ENCODE data around the gene GLT8D2. TPM values are rescaled to one million over a fixed set of nuclear protein-coding genes. Genes with fewer than 3 reads are reported as not detected.
"Not testable (repeated sequence)": the region's sequence is repeated elsewhere in the genome, so short reads cannot be mapped to it uniquely, and the experiment has no call there.

The GLT8D2 gene
- polyA plus RNA-seq, 3 donors: not detected

DNA sequence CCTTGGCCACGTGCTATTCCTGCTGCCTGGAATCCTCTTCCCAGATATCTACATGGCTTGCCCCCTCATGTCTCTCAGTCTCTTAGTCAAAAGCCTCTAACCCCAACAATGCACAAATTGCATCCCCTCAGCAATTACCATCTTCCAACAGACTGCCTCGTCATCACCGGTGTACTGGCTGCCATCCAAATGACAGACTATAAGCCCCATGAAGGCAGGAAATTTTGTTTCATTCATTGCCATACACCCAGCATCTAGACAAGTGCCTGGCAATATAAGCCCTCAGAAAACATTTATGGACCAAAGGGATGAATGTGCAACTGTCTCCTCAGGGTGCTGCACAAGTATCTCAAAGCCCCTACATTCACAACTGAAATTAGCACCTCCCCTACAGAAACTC lies 5.8 kb downstream of the GLT8D2 start:
- Histone ChIP-seq H2AFZ (ENCODE audit: insufficient read depth, low read depth, low read length, poor library complexity, severe bottlenecking) (no peak overlapping the region), H3K27me3 (ENCODE audit: control insufficient read depth in 2 of 2, insufficient read depth in 2 of 2, low read length in 2 of 2) (peaks cover 4 to 6% of the 10 kb centered on the region in 2 donors), H3K36me3 (replicated peaks in 1 of 2; ENCODE audit: control insufficient read depth in 1 of 2, insufficient read depth in 2 of 2, low read length in 2 of 2) (no peaks in the 10 kb centered on the region), H3K79me2 (ENCODE audit: insufficient read depth, low read length) (no peaks in the 10 kb centered on the region), H3K27ac (ENCODE audit: low read depth in 1 of 2, low read length in 2 of 2) (no peak overlapping the region), H4K20me1 (ENCODE audit: insufficient read depth, low read length) (no peaks in the 10 kb centered on the region), H3K9me3 (replicated peaks in 1 of 2; ENCODE audit: control insufficient read depth in 1 of 2, insufficient read depth in 1 of 2, low read length in 2 of 2) (no peaks in the 10 kb centered on the region), H3K4me3 (replicated peaks in 1 of 3; ENCODE audit: low read depth in 2 of 3, low read length in 3 of 3) (no peak overlapping the region), H3K4me2 (replicated peaks; ENCODE audit: extremely low read depth, low read length, poor library complexity, severe bottlenecking) (no peak overlapping the region), H3K9ac (ENCODE audit: insufficient read depth, low read length, poor library complexity, severe bottlenecking) (no peak overlapping the region), H3K4me1 (ENCODE audit: control insufficient read depth in 1 of 2, insufficient read depth in 2 of 2, low read length in 2 of 2) (no peaks in the 10 kb centered on the region)
- TF ChIP-seq CTCF (IDR thresholded peaks at IDR 0.05): no peak
- Mint-ChIP-seq H3K27ac (no peak overlapping the region), H3K4me3 (no peak overlapping the region), H3K4me1 (no peaks in the 10 kb centered on the region), H3K27me3 (ENCODE audit: low read depth in 3 of 3) (peaks cover 8 to 16% (median 12%) of the 10 kb centered on the region in 3 donors), H3K9me3 (peaks cover 0 to 4% (median 0%) of the 10 kb centered on the region in 7 donors), H3K36me3 (no peaks in the 10 kb centered on the region)
- 81% methylated on average over 3 of the region's 3 CpGs for WGBS (ENCODE audit: insufficient coverage)
- no peak for DNase-seq
- intact Hi-C loops (cut with micrococcal nuclease): no loop called here

- peaks cover 6 to 15% (median 6%) of the 10 kb centered on the region in 3 donors for H3K27me3 Mint-ChIP-seq (ENCODE audit: low read depth in 3 of 3)
- H3K36me3 Mint-ChIP-seq: no peaks in the 10 kb centered on the region
- no peak for DNase-seq
- no peak overlapping the region for H3K9ac ChIP-seq (ENCODE audit: insufficient read depth, low read length, poor library complexity, severe bottlenecking)
- H3K27me3 ChIP-seq (ENCODE audit: control insufficient read depth in 2 of 2, insufficient read depth in 2 of 2, low read length in 2 of 2): no peaks in the 10 kb centered on the region
- no peaks in the 10 kb centered on the region for H4K20me1 ChIP-seq (ENCODE audit: insufficient read depth, low read length)
- H3K4me1 Mint-ChIP-seq: no peaks in the 10 kb centered on the region
- no peaks in the 10 kb centered on the region for H3K9me3 ChIP-seq (replicated peaks in 1 of 2; ENCODE audit: control insufficient read depth in 1 of 2, insufficient read depth in 1 of 2, low read length in 2 of 2)
- WGBS (ENCODE audit: insufficient coverage): 73% methylated on average over 1 of the region's 1 CpG
- H3K4me3 Mint-ChIP-seq: no peak overlapping the region
- intact Hi-C loops (cut with micrococcal nuclease): no loop called here
- H3K27ac ChIP-seq (ENCODE audit: low read depth in 1 of 2, low read length in 2 of 2): no peak overlapping the region
- no peak overlapping the region for H3K4me3 ChIP-seq (replicated peaks in 1 of 3; ENCODE audit: low read depth in 2 of 3, low read length in 3 of 3)
- H2AFZ ChIP-seq (ENCODE audit: insufficient read depth, low read depth, low read length, poor library complexity, severe bottlenecking): no peak overlapping the region
- H3K4me2 ChIP-seq (replicated peaks; ENCODE audit: extremely low read depth, low read length, poor library complexity, severe bottlenecking): no peak overlapping the region
- no peaks in the 10 kb centered on the region for H3K36me3 ChIP-seq (replicated peaks in 1 of 2; ENCODE audit: control insufficient read depth in 1 of 2, insufficient read depth in 2 of 2, low read length in 2 of 2)
- H3K79me2 ChIP-seq (ENCODE audit: insufficient read depth, low read length): no peaks in the 10 kb centered on the region
- peaks cover 0 to 4% (median 0%) of the 10 kb centered on the region in 7 donors for H3K9me3 Mint-ChIP-seq
- TF ChIP-seq CTCF (IDR thresholded peaks at IDR 0.05): no peak
- H3K4me1 ChIP-seq (ENCODE audit: control insufficient read depth in 1 of 2, insufficient read depth in 2 of 2, low read length in 2 of 2): no peaks in the 10 kb centered on the region
- no peak overlapping the region for H3K27ac Mint-ChIP-seq
Observed at GRCh38 chr12:104042580-104042979, 7.4 kb downstream of the GLT8D2 start.

DNA sequence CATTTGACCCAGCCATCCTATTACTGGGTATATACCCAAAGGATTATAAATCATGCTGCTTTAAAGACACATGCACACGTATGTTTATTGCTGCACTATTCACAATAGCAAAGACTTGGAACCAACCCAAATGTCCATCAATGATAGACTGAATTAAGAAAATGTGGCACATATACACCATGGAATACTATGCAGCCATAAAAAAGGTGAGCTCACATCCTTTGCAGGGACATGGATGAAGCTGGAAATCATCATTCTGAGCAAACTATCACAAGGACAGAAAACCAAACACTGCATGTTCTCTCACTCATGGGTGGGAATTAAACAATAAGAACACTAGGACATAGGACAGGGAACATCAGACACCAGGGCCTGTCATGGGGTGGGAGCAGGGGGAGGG lies 10.2 kb downstream of the GLT8D2 start:
- H3K9me3 Mint-ChIP-seq; intact Hi-C loops (cut with micrococcal nuclease); H4K20me1 ChIP-seq (ENCODE audit: insufficient read depth, low read length): not testable (repeated sequence)

More for the DNA sequence above, 10.2 kb downstream of the GLT8D2 start:
- H2AFZ ChIP-seq (ENCODE audit: insufficient read depth, low read depth, low read length, poor library complexity, severe bottlenecking); H3K9ac ChIP-seq (ENCODE audit: insufficient read depth, low read length, poor library complexity, severe bottlenecking); H3K27ac ChIP-seq (ENCODE audit: low read depth in 1 of 2, low read length in 2 of 2); DNase-seq; H3K4me3 ChIP-seq (replicated peaks in 1 of 3; ENCODE audit: low read depth in 2 of 3, low read length in 3 of 3); H3K27ac Mint-ChIP-seq; H3K27me3 ChIP-seq (ENCODE audit: control insufficient read depth in 2 of 2, insufficient read depth in 2 of 2, low read length in 2 of 2); H3K9me3 ChIP-seq (replicated peaks in 1 of 2; ENCODE audit: control insufficient read depth in 1 of 2, insufficient read depth in 1 of 2, low read length in 2 of 2); H3K4me1 ChIP-seq (ENCODE audit: control insufficient read depth in 1 of 2, insufficient read depth in 2 of 2, low read length in 2 of 2); H3K4me1 Mint-ChIP-seq; H3K36me3 ChIP-seq (replicated peaks in 1 of 2; ENCODE audit: control insufficient read depth in 1 of 2, insufficient read depth in 2 of 2, low read length in 2 of 2); H3K4me3 Mint-ChIP-seq; H3K4me2 ChIP-seq (replicated peaks; ENCODE audit: extremely low read depth, low read length, poor library complexity, severe bottlenecking); H3K79me2 ChIP-seq (ENCODE audit: insufficient read depth, low read length); H3K36me3 Mint-ChIP-seq: not testable (repeated sequence)
- H3K27me3 Mint-ChIP-seq (ENCODE audit: low read depth in 3 of 3): peaks cover 8 to 13% (median 10%) of the 10 kb centered on the region in 3 donors
- no CpG with 5 or more reads among the region's 1 CpG for WGBS (ENCODE audit: insufficient coverage)

Data from CD14-positive monocyte (primary cell).